ENCODE data around the gene SHKBP1. TPM values are rescaled to one million over a fixed set of nuclear protein-coding genes. Genes with fewer than 3 reads are reported as not detected.

The SHKBP1 gene
- total and polyA plus RNA-seq, 9 of the 15 experiments (the other 6 are each of a cell fraction or from before 2014, with no cell fraction given): 1.2 to 58.1 (median 22.3) TPM

- peak; percentile 61 for TF ChIP-seq FIP1L1 (IDR thresholded peaks at IDR 0.05; ENCODE audit: low read depth, low read length, poor library complexity, severe bottlenecking)
- 0 out of 2 replicates have a peak, but pooled peaks have one; percentile 5 for TF ChIP-seq ARID2 (IDR thresholded peaks at IDR 0.05)
- peak; percentile 53 for TF ChIP-seq SP1 (CRISPR knock-in tag; IDR thresholded peaks at IDR 0.05)
- TF ChIP-seq ETV5 (CRISPR knock-in tag; IDR thresholded peaks at IDR 0.05; ENCODE audit: low read depth): 0 out of 2 replicates have a peak, but pooled peaks have one; percentile 53
- TF ChIP-seq AFF4 (CRISPR knock-in tag; IDR thresholded peaks at IDR 0.05): peak; percentile 21; the same call in 1 of the 2 replicates
- peak; percentile 68; the same call in 1 of the 2 replicates for TF ChIP-seq REST (IDR thresholded peaks at IDR 0.05; ENCODE audit: borderline replicate concordance)
- no peak for TF ChIP-seq REST (CRISPR knock-in tag; IDR thresholded peaks at IDR 0.05; ENCODE audit: low read depth)
- no peak for TF ChIP-seq SLC30A9 (CRISPR knock-in tag; IDR thresholded peaks at IDR 0.05)
- TF ChIP-seq PURB (CRISPR knock-in tag; IDR thresholded peaks at IDR 0.05; ENCODE audit: low read depth): no peak
- no peak for TF ChIP-seq MCM5 (IDR thresholded peaks at IDR 0.05; ENCODE audit: low read depth)
- TF ChIP-seq CTBP1 (IDR thresholded peaks at IDR 0.05; ENCODE audit: borderline replicate concordance): peak; percentile 71
- TF ChIP-seq HDAC1 (IDR thresholded peaks at IDR 0.05): peak in 1 of 2 experiments; percentile 78; a peak in 2 of 4 replicates
Measured at GRCh38 chr19:40605216-40605971, 28.7 kb downstream of the SHKBP1 start (continued).

All from K562 (cell line).